DND-41 (cell line): ENCODE measurements around the gene VKORC1L1.
"Not testable (repeated sequence)": the region's sequence is repeated elsewhere in the genome, so short reads cannot be mapped to it uniquely, and the experiment has no call there.

Source experiments
- EZH2 ChIP-seq: IDR thresholded peaks from 3 replicates; pipeline ENCODE4 v1.6.1; 2012; ENCODE audit warnings: borderline replicate concordance, low read depth, mild to moderate bottlenecking, moderate library complexity, low read length, inconsistent platforms; ENCODE audit not compliant: severe bottlenecking
- TF ChIP-seq, protein P1 (sequence below): IDR thresholded peaks from 2 replicates; pipeline ENCODE4 v1.5.1; 2012; ENCODE audit warnings: borderline replicate concordance, low read length, moderate library complexity, mild to moderate bottlenecking; ENCODE audit not compliant: poor library complexity, severe bottlenecking; ENCODE audit errors: extremely low read depth

GRCh38 chr7:65888434-65889156, 15.7 kb downstream of the VKORC1L1 start:
- TF ChIP-seq EZH2 = not testable (repeated sequence)
- TF ChIP-seq, protein P1, sequence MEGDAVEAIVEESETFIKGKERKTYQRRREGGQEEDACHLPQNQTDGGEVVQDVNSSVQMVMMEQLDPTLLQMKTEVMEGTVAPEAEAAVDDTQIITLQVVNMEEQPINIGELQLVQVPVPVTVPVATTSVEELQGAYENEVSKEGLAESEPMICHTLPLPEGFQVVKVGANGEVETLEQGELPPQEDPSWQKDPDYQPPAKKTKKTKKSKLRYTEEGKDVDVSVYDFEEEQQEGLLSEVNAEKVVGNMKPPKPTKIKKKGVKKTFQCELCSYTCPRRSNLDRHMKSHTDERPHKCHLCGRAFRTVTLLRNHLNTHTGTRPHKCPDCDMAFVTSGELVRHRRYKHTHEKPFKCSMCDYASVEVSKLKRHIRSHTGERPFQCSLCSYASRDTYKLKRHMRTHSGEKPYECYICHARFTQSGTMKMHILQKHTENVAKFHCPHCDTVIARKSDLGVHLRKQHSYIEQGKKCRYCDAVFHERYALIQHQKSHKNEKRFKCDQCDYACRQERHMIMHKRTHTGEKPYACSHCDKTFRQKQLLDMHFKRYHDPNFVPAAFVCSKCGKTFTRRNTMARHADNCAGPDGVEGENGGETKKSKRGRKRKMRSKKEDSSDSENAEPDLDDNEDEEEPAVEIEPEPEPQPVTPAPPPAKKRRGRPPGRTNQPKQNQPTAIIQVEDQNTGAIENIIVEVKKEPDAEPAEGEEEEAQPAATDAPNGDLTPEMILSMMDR = not testable (repeated sequence)
